Esophagus squamous epithelium (tissue), 5 donors: ENCODE results near the gene ABCC2. TPM values are rescaled to one million over a fixed set of nuclear protein-coding genes. Genes with fewer than 3 reads are reported as not detected.

Experiments
- DNase-seq: peaks from one replicate; lab custom pipeline; 2025; lab: John Stamatoyannopoulos, UW
- H3K27ac ChIP-seq, 4 donors: fragments of 200-600 bp; sonication (generic); one replicate each; pipeline ENCODE4 v1.5.1; 2016 to 2019; ENCODE audit warnings: mild to moderate bottlenecking in 1 of 4
- H3K27me3 ChIP-seq, 4 donors: fragments of 200-600 bp; sonication (generic); 1 replicate in 3 of 4; 2 replicates in 1 of 4; pipeline versions ENCODE4 v1.5.1 to v1.6.0; 2017 to 2021; ENCODE audit warnings: antibody characterized with exemption in 1 of 4
- H3K36me3 ChIP-seq, 3 donors: fragments of 200-600 bp; sonication (generic); one replicate each; pipeline ENCODE4 v1.5.1; 2016 to 2019
- H3K4me1 ChIP-seq, 3 donors: fragments of 200-600 bp; sonication (generic); one replicate each; pipeline ENCODE4 v1.5.1; 2017 to 2019
- H3K4me3 ChIP-seq, 4 donors: fragments of 200-600 bp; sonication (generic); 1 replicate in 3 of 4; 2 replicates in 1 of 4; pipeline ENCODE4 v1.5.1; 2016 to 2019; ENCODE audit warnings: mild to moderate bottlenecking in 2 of 4, moderate library complexity in 1 of 4
- H3K9me3 ChIP-seq, 3 donors: fragments of 200-600 bp; sonication (generic); one replicate each; pipeline ENCODE4 v1.5.1; 2016 to 2019
- POLR2A ChIP-seq, 4 donors: fragments of 450-650 bp; IDR thresholded peaks; one replicate each; pipeline ENCODE4 v1.6.1; 2017; ENCODE audit warnings: antibody characterized with exemption in 4 of 4, mild to moderate bottlenecking in 4 of 4, moderate library complexity in 3 of 4
- WGBS, 2 donors: methylation state at CpG; one replicate each; pipeline ENCODE4 v1.1.5; 2018; 5-methylcytosine and 5-hydroxymethylcytosine counted together
- intact Hi-C: fragments of 100-400 bp; cut with DNase I; formaldehyde crosslinking; loops from one replicate; pipeline ENCODE4 v1.15.0; 2022
- total RNA-seq, 4 donors: library from RNA; depleted of rRNA; stranded (reverse); fragments of >200 nt; gene quantifications; one replicate each; pipeline ENCODE4 v1.1.0, GENCODE V29; 2016
- TF ChIP-seq, protein P1 (sequence below), 6 experiments: fragments of 450-650 bp in 4 of 6; fragments of 200-600 bp in 2 of 6; sonication (generic) in 2 of 6; IDR thresholded peaks; one replicate each; pipeline ENCODE4 v1.5.1; 2016 to 2019; ENCODE audit warnings: antibody characterized with exemption in 6 of 6, mild to moderate bottlenecking in 4 of 6, moderate library complexity in 4 of 6
- donor health status: DM: yes; HTN: yes; CAD: no.

ABCC2 gene
- total RNA-seq, 4 donors from 2014 or later = 0.61 to 2.2 (median 1.1) TPM

DNA sequence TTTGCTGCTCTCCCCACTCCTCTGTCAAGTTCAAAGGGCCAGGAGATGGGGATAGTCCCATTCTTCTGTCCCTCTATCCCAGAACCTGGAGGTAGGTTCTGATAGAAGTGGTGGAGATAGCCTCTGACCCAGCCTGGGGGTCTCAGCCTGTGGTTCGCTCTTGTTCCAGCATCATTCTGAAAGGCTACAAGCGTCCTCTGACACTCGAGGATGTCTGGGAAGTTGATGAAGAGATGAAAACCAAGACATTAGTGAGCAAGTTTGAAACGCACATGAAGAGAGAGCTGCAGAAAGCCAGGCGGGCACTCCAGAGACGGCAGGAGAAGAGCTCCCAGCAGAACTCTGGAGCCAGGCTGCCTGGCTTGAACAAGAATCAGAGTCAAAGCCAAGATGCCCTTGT is 14.5 kb downstream of the ABCC2 start:
- H3K4me1 ChIP-seq = no peaks in the 10 kb centered on the region
- 85 to 91% methylated on average over 5 to 6 of the region's 6 CpGs for WGBS, 2 donors
- no peaks in the 10 kb centered on the region for H3K27me3 ChIP-seq
- TF ChIP-seq, protein P1, sequence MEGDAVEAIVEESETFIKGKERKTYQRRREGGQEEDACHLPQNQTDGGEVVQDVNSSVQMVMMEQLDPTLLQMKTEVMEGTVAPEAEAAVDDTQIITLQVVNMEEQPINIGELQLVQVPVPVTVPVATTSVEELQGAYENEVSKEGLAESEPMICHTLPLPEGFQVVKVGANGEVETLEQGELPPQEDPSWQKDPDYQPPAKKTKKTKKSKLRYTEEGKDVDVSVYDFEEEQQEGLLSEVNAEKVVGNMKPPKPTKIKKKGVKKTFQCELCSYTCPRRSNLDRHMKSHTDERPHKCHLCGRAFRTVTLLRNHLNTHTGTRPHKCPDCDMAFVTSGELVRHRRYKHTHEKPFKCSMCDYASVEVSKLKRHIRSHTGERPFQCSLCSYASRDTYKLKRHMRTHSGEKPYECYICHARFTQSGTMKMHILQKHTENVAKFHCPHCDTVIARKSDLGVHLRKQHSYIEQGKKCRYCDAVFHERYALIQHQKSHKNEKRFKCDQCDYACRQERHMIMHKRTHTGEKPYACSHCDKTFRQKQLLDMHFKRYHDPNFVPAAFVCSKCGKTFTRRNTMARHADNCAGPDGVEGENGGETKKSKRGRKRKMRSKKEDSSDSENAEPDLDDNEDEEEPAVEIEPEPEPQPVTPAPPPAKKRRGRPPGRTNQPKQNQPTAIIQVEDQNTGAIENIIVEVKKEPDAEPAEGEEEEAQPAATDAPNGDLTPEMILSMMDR (IDR thresholded peaks at IDR 0.05) = no peak
- no peak for TF ChIP-seq POLR2A (IDR thresholded peaks at IDR 0.05)
- H3K27ac ChIP-seq = no peak overlapping the region
- intact Hi-C loops = no loop called here
- no peaks in the 10 kb centered on the region for H3K9me3 ChIP-seq
- H3K4me3 ChIP-seq = no peak overlapping the region
- H3K36me3 ChIP-seq = no peaks in the 10 kb centered on the region
- DNase-seq = no peak

DNA sequence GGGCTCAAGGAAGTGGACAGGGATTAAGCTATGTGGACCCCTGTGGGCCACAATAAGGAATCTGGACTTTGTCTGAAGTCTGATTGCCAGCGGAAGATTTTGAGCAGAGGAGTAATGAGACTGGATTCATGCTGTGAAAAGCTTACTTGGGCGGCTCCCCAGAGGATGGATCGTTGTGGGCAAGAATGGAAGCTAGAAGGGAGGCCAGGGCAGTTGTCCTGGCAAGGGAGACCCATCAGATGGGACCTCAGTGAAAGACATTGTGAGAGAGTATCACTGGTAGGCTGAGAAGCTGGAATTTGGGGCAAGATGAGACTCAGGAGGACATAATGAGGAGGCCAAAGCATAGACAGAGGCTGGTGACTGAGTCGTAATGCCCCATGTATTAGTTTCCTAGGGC is 15.6 kb downstream of the ABCC2 start:
- 82 to 95% methylated on average over 4 of the region's 4 CpGs for WGBS, 2 donors
- no peak overlapping the region for H3K4me3 ChIP-seq
- H3K4me1 ChIP-seq = no peaks in the 10 kb centered on the region
- H3K36me3 ChIP-seq = no peaks in the 10 kb centered on the region
- DNase-seq = no peak
- intact Hi-C loops = no loop called here
- no peaks in the 10 kb centered on the region for H3K9me3 ChIP-seq
- H3K27ac ChIP-seq = no peak overlapping the region
- TF ChIP-seq, protein P1 (IDR thresholded peaks at IDR 0.05) = no peak
- TF ChIP-seq POLR2A (IDR thresholded peaks at IDR 0.05) = no peak
- H3K27me3 ChIP-seq = no peaks in the 10 kb centered on the region

DNA sequence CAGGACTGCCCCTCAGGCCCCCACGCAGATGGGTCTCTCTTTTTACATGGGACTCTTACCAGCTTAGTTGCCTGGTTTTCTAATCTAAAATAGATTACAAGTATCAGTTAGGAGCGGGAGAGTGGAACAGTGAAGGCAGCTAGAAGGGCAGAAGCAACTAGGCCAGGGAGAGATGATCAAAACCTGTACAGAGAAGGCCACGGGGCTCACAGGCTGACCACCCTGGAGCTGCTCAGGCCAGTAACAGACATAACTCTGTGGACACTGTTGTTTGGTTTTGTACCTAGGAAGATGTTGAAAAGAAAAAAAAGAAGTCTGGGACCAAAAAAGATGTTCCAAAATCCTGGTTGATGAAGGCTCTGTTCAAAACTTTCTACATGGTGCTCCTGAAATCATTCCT is 16.5 kb downstream of the ABCC2 start:
- intact Hi-C loops = no loop called here
- no peak overlapping the region for H3K4me3 ChIP-seq
- H3K27me3 ChIP-seq = no peaks in the 10 kb centered on the region
- 77 to 78% methylated on average over 2 to 3 of the region's 3 CpGs for WGBS, 2 donors
- H3K4me1 ChIP-seq = no peaks in the 10 kb centered on the region
- DNase-seq = no peak
- H3K36me3 ChIP-seq = no peaks in the 10 kb centered on the region
- no peaks in the 10 kb centered on the region for H3K9me3 ChIP-seq
- TF ChIP-seq, protein P1 (IDR thresholded peaks at IDR 0.05) = no peak
- TF ChIP-seq POLR2A (IDR thresholded peaks at IDR 0.05) = no peak
- H3K27ac ChIP-seq = no peak overlapping the region

DNA sequence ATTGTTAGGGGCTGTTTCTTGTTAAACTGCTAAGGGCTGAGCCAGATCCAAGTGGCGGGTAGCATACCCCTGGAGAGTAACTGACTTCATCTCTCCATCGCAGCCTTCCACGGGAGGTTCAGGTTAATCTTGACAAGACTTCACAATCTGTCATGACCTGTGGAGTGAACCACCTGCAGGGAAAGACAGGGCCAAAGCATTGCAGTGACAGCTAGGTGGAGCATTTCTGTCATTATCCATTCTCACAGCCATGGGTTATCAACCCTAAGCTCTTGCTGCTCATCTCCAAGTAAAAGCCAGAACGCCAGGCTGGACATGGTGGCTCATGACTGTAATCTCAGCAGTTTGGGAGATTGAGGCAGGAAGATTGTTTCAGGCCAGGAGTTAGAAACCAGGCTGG is 17.2 kb downstream of the ABCC2 start:
- no peaks in the 10 kb centered on the region for H3K4me1 ChIP-seq
- no peak overlapping the region for H3K4me3 ChIP-seq
- H3K9me3 ChIP-seq = no peaks in the 10 kb centered on the region
- intact Hi-C loops = no loop called here
- WGBS, 2 donors = 81 to 89% methylated on average over 1 to 4 of the region's 4 CpGs
- no peaks in the 10 kb centered on the region for H3K27me3 ChIP-seq
- TF ChIP-seq, protein P1 (IDR thresholded peaks at IDR 0.05) = no peak
- TF ChIP-seq POLR2A (IDR thresholded peaks at IDR 0.05) = no peak
- H3K36me3 ChIP-seq = no peaks in the 10 kb centered on the region
- DNase-seq = no peak
- no peak overlapping the region for H3K27ac ChIP-seq

DNA sequence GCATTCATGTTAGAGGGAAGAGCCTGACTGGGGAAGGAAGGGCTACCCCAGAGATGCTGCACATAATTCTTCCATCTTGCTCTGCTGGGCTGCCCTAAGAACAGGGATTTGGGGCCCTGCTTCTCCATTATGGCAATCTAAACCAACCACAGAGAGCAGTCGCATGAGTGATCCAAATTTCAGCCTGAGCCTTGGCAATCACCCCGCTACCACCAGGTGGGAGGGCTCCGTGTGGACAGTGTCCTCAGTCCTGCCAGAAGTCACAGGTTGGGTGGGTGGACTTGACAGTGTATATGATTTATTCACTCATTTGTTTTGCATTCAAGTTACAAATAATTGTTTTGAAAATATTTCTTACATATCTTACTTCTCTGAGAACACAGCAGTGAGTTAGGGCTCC is 22.0 kb downstream of the ABCC2 start:
- WGBS, 2 donors = 83 to 100% methylated on average over 2 to 3 of the region's 3 CpGs
- H3K36me3 ChIP-seq = no peaks in the 10 kb centered on the region
- H3K27me3 ChIP-seq = no peaks in the 10 kb centered on the region
- intact Hi-C loops = no loop called here
- no peak for DNase-seq
- H3K4me1 ChIP-seq = peaks cover 0 to 8% (median 0%) of the 10 kb centered on the region in 3 donors
- H3K4me3 ChIP-seq = no peak overlapping the region
- TF ChIP-seq, protein P1 (IDR thresholded peaks at IDR 0.05) = no peak
- no peak for TF ChIP-seq POLR2A (IDR thresholded peaks at IDR 0.05)
- no peak overlapping the region for H3K27ac ChIP-seq
- H3K9me3 ChIP-seq = no peaks in the 10 kb centered on the region
